Neural progenitor cell (in vitro differentiated cells): ENCODE data around the gene GREM2.

Experiments
- EZH2 ChIP-seq: fragments of 200-600 bp; sonication (generic); IDR thresholded peaks from 2 replicates; pipeline ENCODE4 v1.6.1; 2017; ENCODE audit warnings: antibody characterized with exemption, mild to moderate bottlenecking, moderate library complexity
- EZH2phosphoT487 ChIP-seq: fragments of 200-600 bp; sonication (generic); IDR thresholded peaks from 2 replicates; pipeline ENCODE4 v1.6.1; 2017; ENCODE audit warnings: antibody characterized with exemption
- TF ChIP-seq, protein P1 (sequence below): fragments of 200-600 bp; sonication (generic); IDR thresholded peaks from 2 replicates; pipeline ENCODE4 v1.5.1; 2017; ENCODE audit warnings: antibody characterized with exemption, mild to moderate bottlenecking

GRCh38 chr1:240618946-240619345 lies 7.0 kb upstream of the GREM2 start:
- TF ChIP-seq, protein P1, sequence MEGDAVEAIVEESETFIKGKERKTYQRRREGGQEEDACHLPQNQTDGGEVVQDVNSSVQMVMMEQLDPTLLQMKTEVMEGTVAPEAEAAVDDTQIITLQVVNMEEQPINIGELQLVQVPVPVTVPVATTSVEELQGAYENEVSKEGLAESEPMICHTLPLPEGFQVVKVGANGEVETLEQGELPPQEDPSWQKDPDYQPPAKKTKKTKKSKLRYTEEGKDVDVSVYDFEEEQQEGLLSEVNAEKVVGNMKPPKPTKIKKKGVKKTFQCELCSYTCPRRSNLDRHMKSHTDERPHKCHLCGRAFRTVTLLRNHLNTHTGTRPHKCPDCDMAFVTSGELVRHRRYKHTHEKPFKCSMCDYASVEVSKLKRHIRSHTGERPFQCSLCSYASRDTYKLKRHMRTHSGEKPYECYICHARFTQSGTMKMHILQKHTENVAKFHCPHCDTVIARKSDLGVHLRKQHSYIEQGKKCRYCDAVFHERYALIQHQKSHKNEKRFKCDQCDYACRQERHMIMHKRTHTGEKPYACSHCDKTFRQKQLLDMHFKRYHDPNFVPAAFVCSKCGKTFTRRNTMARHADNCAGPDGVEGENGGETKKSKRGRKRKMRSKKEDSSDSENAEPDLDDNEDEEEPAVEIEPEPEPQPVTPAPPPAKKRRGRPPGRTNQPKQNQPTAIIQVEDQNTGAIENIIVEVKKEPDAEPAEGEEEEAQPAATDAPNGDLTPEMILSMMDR, result no peak
- TF ChIP-seq EZH2 (no peak), EZH2phosphoT487 (no peak)
